Smooth muscle cell (in vitro differentiated cells): Measurements from ENCODE around the gene STX11. TPM values are rescaled to one million over a fixed set of nuclear protein-coding genes. Genes with fewer than 3 reads are reported as not detected.

Source experiments
- DNase-seq: peaks from one replicate; lab custom pipeline; 2025; ENCODE audit not compliant: unreplicated experiment; lab: John Stamatoyannopoulos, UW
- H2AFZ ChIP-seq: fragments of 200-600 bp; sonication (generic); 2 replicates; pipeline ENCODE4 v1.6.0; 2016; ENCODE audit warnings: antibody characterized with exemption, low read depth, mild to moderate bottlenecking
- H3F3A ChIP-seq: fragments of 200-600 bp; sonication (generic); 2 replicates; pipeline ENCODE4 v1.6.0; 2017; ENCODE audit warnings: antibody characterized with exemption, low read depth
- H3K27ac ChIP-seq: fragments of 200-600 bp; sonication (generic); 2 replicates; pipeline ENCODE4 v1.5.1; 2016; ENCODE audit warnings: low read depth, mild to moderate bottlenecking
- H3K27me3 ChIP-seq: fragments of 200-600 bp; sonication (generic); 2 replicates; pipeline ENCODE4 v1.6.1; 2016; ENCODE audit warnings: low read depth, mild to moderate bottlenecking
- H3K36me3 ChIP-seq: fragments of 200-600 bp; sonication (generic); 2 replicates; pipeline ENCODE4 v1.5.1; 2016; ENCODE audit warnings: low read depth
- H3K4me1 ChIP-seq: fragments of 200-600 bp; sonication (generic); 2 replicates; pipeline ENCODE4 v1.5.1; 2016; ENCODE audit warnings: low read depth
- H3K4me2 ChIP-seq: fragments of 200-600 bp; sonication (generic); 2 replicates; pipeline ENCODE4 v1.6.0; 2016; ENCODE audit warnings: mild to moderate bottlenecking
- H3K4me3 ChIP-seq: fragments of 200-600 bp; sonication (generic); 2 replicates; pipeline ENCODE4 v1.5.1; 2016; ENCODE audit warnings: mild to moderate bottlenecking
- H3K79me2 ChIP-seq: fragments of 200-600 bp; sonication (generic); 2 replicates; pipeline ENCODE4 v1.6.0; 2016; ENCODE audit warnings: low read depth, mild to moderate bottlenecking
- H3K9ac ChIP-seq: fragments of 200-600 bp; sonication (generic); 2 replicates; pipeline ENCODE4 v1.6.0; 2016; ENCODE audit warnings: low read depth
- H3K9me3 ChIP-seq: fragments of 200-600 bp; sonication (generic); replicated peaks from 2 replicates; pipeline ENCODE4 v1.5.1; 2016; ENCODE audit warnings: low read depth
- H4K20me1 ChIP-seq: fragments of 200-600 bp; sonication (generic); 2 replicates; pipeline ENCODE4 v1.6.0; 2016; ENCODE audit warnings: low read depth
- WGBS: methylation state at CpG from one replicate; pipeline ENCODE4 v1.1.7; 2016; ENCODE audit warnings: low lambda C conversion rate; 5-methylcytosine and 5-hydroxymethylcytosine counted together
- polyA plus RNA-seq: library from polyadenylated mRNA; unstranded; fragments of >200 nt; fragmentation: Nextera tagmentation; extraction: Ambion mirVana; gene quantifications from 2 replicates; pipeline ENCODE4 v1.2.1, GENCODE V29; 2016
- total RNA-seq: library from RNA; depleted of rRNA; stranded (reverse); fragments of >200 nt; gene quantifications from 2 replicates; pipeline ENCODE4 v1.2.3, GENCODE V29; 2014
- TF ChIP-seq, protein P1 (sequence below): fragments of 200-600 bp; sonication (generic); IDR thresholded peaks from 2 replicates; pipeline ENCODE4 v1.5.1; 2017; ENCODE audit warnings: borderline replicate concordance, mild to moderate bottlenecking, antibody characterized with exemption; ENCODE audit not compliant: insufficient read depth, poor library complexity, severe bottlenecking

STX11 gene
- total and polyA plus RNA-seq, 2 experiments from 2014 or later, result 0.53 to 0.72 TPM

GRCh38 chr6:144189351-144189750 is 39.0 kb downstream of the STX11 start:
- Histone ChIP-seq H3F3A (no peaks in the 10 kb centered on the region), H3K27me3 (no peaks in the 10 kb centered on the region), H2AFZ (no peak overlapping the region), H3K9me3 (no peaks in the 10 kb centered on the region), H3K27ac (no peak overlapping the region), H3K4me2 (no peak overlapping the region), H3K79me2 (no peaks in the 10 kb centered on the region), H4K20me1 (no peaks in the 10 kb centered on the region), H3K36me3 (no peaks in the 10 kb centered on the region), H3K4me3 (no peak overlapping the region), H3K9ac (no peak overlapping the region), H3K4me1 (no peaks in the 10 kb centered on the region)
- TF ChIP-seq, protein P1, sequence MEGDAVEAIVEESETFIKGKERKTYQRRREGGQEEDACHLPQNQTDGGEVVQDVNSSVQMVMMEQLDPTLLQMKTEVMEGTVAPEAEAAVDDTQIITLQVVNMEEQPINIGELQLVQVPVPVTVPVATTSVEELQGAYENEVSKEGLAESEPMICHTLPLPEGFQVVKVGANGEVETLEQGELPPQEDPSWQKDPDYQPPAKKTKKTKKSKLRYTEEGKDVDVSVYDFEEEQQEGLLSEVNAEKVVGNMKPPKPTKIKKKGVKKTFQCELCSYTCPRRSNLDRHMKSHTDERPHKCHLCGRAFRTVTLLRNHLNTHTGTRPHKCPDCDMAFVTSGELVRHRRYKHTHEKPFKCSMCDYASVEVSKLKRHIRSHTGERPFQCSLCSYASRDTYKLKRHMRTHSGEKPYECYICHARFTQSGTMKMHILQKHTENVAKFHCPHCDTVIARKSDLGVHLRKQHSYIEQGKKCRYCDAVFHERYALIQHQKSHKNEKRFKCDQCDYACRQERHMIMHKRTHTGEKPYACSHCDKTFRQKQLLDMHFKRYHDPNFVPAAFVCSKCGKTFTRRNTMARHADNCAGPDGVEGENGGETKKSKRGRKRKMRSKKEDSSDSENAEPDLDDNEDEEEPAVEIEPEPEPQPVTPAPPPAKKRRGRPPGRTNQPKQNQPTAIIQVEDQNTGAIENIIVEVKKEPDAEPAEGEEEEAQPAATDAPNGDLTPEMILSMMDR, result no peak
- DNase-seq, result no peak

- Histone ChIP-seq H3K4me1 (no peaks in the 10 kb centered on the region), H3K4me2 (no peak overlapping the region), H3K27ac (no peak overlapping the region), H3K4me3 (no peak overlapping the region), H3K27me3 (no peaks in the 10 kb centered on the region), H3K9ac (no peak overlapping the region), H3K9me3 (no peaks in the 10 kb centered on the region), H2AFZ (no peak overlapping the region), H3F3A (no peaks in the 10 kb centered on the region), H3K36me3 (no peaks in the 10 kb centered on the region), H3K79me2 (no peaks in the 10 kb centered on the region), H4K20me1 (no peaks in the 10 kb centered on the region)
- no peak for DNase-seq
- 91% methylated on average over 3 of the region's 3 CpGs for WGBS
- TF ChIP-seq, protein P1, result no peak
These were observed 39.8 kb downstream of the STX11 start for GRCh38 chr6:144190080-144190479.

GRCh38 chr6:144190593-144190992 is 40.3 kb downstream of the STX11 start:
- Histone ChIP-seq H2AFZ (no peak overlapping the region), H4K20me1 (no peaks in the 10 kb centered on the region), H3K36me3 (no peaks in the 10 kb centered on the region), H3K9me3 (no peaks in the 10 kb centered on the region), H3K4me2 (no peak overlapping the region), H3K9ac (no peak overlapping the region), H3F3A (no peaks in the 10 kb centered on the region), H3K4me3 (no peak overlapping the region), H3K27ac (no peak overlapping the region), H3K4me1 (no peaks in the 10 kb centered on the region), H3K79me2 (no peaks in the 10 kb centered on the region), H3K27me3 (no peaks in the 10 kb centered on the region)
- TF ChIP-seq, protein P1, result no peak
- 89% methylated on average over 2 of the region's 2 CpGs for WGBS
- DNase-seq, result no peak

DNA sequence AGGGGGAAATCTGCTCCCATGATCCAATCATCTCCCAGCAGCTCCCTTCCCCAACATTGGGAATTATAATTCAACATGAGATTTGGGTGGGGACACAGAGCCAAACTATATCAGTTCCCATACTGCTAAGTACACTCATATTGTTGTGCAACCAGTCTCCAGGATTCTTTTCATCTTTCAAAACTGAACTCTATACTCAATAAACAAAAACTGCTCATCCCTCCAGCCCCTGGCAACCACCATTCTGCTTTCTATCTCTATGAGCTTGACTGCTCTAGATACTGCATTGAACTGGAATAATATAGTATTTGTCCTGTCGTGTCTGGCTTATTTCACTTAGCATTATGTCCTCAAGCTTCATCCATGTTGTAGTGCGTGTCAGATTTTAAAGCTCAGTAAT is 42.9 kb downstream of the STX11 start:
- Histone ChIP-seq H3K9ac (no peak overlapping the region), H3K9me3 (no peaks in the 10 kb centered on the region), H2AFZ (no peak overlapping the region), H3K27me3 (no peaks in the 10 kb centered on the region), H4K20me1 (no peaks in the 10 kb centered on the region), H3K4me1 (no peaks in the 10 kb centered on the region), H3F3A (no peaks in the 10 kb centered on the region), H3K36me3 (no peaks in the 10 kb centered on the region), H3K79me2 (no peaks in the 10 kb centered on the region), H3K4me3 (no peak overlapping the region), H3K27ac (no peak overlapping the region), H3K4me2 (no peak overlapping the region)
- WGBS, result 90% methylated on average over 2 of the region's 2 CpGs
- TF ChIP-seq, protein P1, result no peak
- DNase-seq, result no peak
